ENCODE measurements around the gene VTN. TPM values are rescaled to one million over a fixed set of nuclear protein-coding genes. Genes with fewer than 3 reads are reported as not detected.

The VTN gene
- total RNA-seq, 5 donors from 2014 or later (not counting 1 experiment from before 2014, with no cell fraction given) = 0.50 to 1.9 (median 1.2) TPM

DNA sequence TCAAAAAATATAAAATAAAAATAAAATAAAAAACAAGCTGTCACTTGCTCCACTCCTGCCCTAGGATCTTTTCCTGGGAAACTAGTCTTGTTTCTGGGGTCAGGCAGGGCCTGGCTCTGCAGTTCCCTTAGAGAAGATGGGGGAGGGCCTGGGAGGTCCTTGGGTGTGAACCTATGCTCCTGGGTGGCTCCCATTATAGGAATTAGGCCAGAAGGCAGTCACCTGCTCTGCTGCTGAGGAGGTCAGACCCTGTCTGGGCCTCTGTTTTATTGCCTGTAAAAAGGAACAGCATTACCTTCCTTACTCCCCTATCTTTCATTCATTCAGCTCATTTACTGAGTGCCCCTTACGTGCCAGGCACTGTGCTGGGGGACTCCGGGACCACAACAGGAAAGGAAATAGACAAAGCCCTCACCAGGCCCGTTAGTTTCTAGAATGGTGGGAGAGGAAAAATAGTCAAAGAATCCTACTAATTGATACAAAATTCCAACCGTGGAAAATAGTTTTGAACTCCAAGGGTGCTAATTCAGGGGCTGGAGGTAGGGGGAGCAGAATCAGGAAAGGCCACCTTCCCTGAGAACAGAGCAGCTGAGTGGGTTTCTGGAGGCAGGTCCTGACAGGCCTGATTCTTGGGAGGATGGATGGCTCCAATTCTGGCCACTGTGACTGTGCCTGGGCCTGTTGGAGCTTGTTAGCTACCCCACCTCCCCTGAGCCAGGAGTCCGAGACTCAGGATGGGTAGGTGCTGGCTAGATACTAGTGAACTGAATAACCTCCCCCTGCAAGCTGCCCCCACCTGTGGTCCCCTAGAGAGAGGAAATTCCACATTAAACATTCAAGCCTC is 37.2 kb upstream of the VTN start:
- Histone ChIP-seq H3K9me3 (no peaks in the 10 kb centered on the region), H3K36me3 (ENCODE audit: control insufficient read depth in 2 of 2, extremely low read depth in 1 of 2, insufficient read depth in 1 of 2, low read length in 1 of 2) (no peaks in the 10 kb centered on the region), H3K4me3 (ENCODE audit: control insufficient read depth in 1 of 2, extremely low read depth in 1 of 2, low read length in 1 of 2) (no peak overlapping the region), H3K4me1 (ENCODE audit: control insufficient read depth in 1 of 2, extremely low read depth in 1 of 2, insufficient read depth in 2 of 2, low read length in 2 of 2) (peaks cover 0 to 16% of the 10 kb centered on the region in 2 experiments), H3K27ac (ENCODE audit: low read length) (no peak overlapping the region), H3K27me3 (replicated peaks in 1 of 2; ENCODE audit: control insufficient read depth in 2 of 2, extremely low read depth in 1 of 2, insufficient read depth in 2 of 2, low read length in 1 of 2) (peaks cover 1 to 20% of the 10 kb centered on the region in 2 experiments)
- Mint-ChIP-seq H3K9me3 (no peaks in the 10 kb centered on the region), H3K4me1 (peaks cover 5 to 12% (median 10%) of the 10 kb centered on the region in 3 donors), H3K36me3 (no peaks in the 10 kb centered on the region), H3K27ac (no peak overlapping the region), H3K27me3 (peaks cover 15 to 17% of the 10 kb centered on the region in 2 donors), H3K4me3 (peak overlapping the region in 1 of 3 donors; percentile 21)
- CTCF ChIA-PET = interaction anchor here in 1 of 2 donors (0.9 kb wide), 1 partner anchor 9 kb away, joined by 3 read pairs; no protein-coding TSS in a partner anchor
- DNase-seq (no peak), ATAC-seq (replicated peaks in 1 of 4) (no peak)
- no CpG with 5 or more reads among the region's 5 CpGs for WGBS (ENCODE audit: insufficient coverage)
- POLR2A ChIA-PET = interaction anchor here in 1 of 2 donors (0.5 kb wide), 1 partner anchor 98 kb away, joined by 3 read pairs; no protein-coding TSS in a partner anchor

- H3K9me3 Mint-ChIP-seq = no peaks in the 10 kb centered on the region
- peaks cover 0 to 16% of the 10 kb centered on the region in 2 experiments for H3K4me1 ChIP-seq (ENCODE audit: control insufficient read depth in 1 of 2, extremely low read depth in 1 of 2, insufficient read depth in 2 of 2, low read length in 2 of 2)
- ChIA-PET CTCF (interaction anchor here in 1 of 2 donors (0.9 kb wide), 1 partner anchor 10 kb away, joined by 3 read pairs; no protein-coding TSS in a partner anchor), POLR2A (no interaction called here)
- no peak for DNase-seq
- H3K27ac ChIP-seq (ENCODE audit: low read length) = no peak overlapping the region
- H3K36me3 Mint-ChIP-seq = no peaks in the 10 kb centered on the region
- peak overlapping the region in 1 of 2 donors; percentile 5 for H3K27ac Mint-ChIP-seq
- H3K4me3 Mint-ChIP-seq = peak overlapping the region; percentile 74 to 76 (median 75)
- peaks cover 14 to 15% of the 10 kb centered on the region in 2 donors for H3K27me3 Mint-ChIP-seq
- peak; percentile 14 to 30 (median 20) for ATAC-seq (replicated peaks in 1 of 4)
- H3K4me3 ChIP-seq (ENCODE audit: control insufficient read depth in 1 of 2, extremely low read depth in 1 of 2, low read length in 1 of 2) = peak overlapping the region in 1 of 2 donors; percentile 55
- peaks cover 0 to 20% of the 10 kb centered on the region in 2 experiments for H3K27me3 ChIP-seq (replicated peaks in 1 of 2; ENCODE audit: control insufficient read depth in 2 of 2, extremely low read depth in 1 of 2, insufficient read depth in 2 of 2, low read length in 1 of 2)
- H3K9me3 ChIP-seq = no peaks in the 10 kb centered on the region
- WGBS (ENCODE audit: insufficient coverage) = 47% methylated on average over 8 of the region's 9 CpGs
- peaks cover 5 to 16% (median 12%) of the 10 kb centered on the region in 3 donors for H3K4me1 Mint-ChIP-seq
- H3K36me3 ChIP-seq (ENCODE audit: control insufficient read depth in 2 of 2, extremely low read depth in 1 of 2, insufficient read depth in 1 of 2, low read length in 1 of 2) = no peaks in the 10 kb centered on the region
Observed at GRCh38 chr17:28406473-28406814, 36.3 kb upstream of the VTN start.

GRCh38 chr17:28405632-28406472 is 35.7 kb upstream of the VTN start, which contains the start of gene SLC46A1:
Gene SLC46A1 (minus strand): TSS chr17:28406212. CDS start chr17:28406114, 98 bp downstream.
- H3K36me3 Mint-ChIP-seq = no peaks in the 10 kb centered on the region
- ATAC-seq (replicated peaks in 1 of 4) = peak; percentile 73 to 79 (median 74)
- peak in 13 of 35 experiments; percentile 4 to 34 (median 27) for DNase-seq
- peaks cover 0 to 16% of the 10 kb centered on the region in 2 experiments for H3K4me1 ChIP-seq (ENCODE audit: control insufficient read depth in 1 of 2, extremely low read depth in 1 of 2, insufficient read depth in 2 of 2, low read length in 2 of 2)
- no peaks in the 10 kb centered on the region for H3K36me3 ChIP-seq (ENCODE audit: control insufficient read depth in 2 of 2, extremely low read depth in 1 of 2, insufficient read depth in 1 of 2, low read length in 1 of 2)
- peaks cover 13 to 15% of the 10 kb centered on the region in 2 donors for H3K27me3 Mint-ChIP-seq
- peak within 1 kb of the TSS in 1 of 2 donors; percentile 5 for H3K27ac Mint-ChIP-seq
- CTCF ChIA-PET = no interaction called here
- peaks cover 0 to 20% of the 10 kb centered on the region in 2 experiments for H3K27me3 ChIP-seq (replicated peaks in 1 of 2; ENCODE audit: control insufficient read depth in 2 of 2, extremely low read depth in 1 of 2, insufficient read depth in 2 of 2, low read length in 1 of 2)
- H3K4me1 Mint-ChIP-seq = peaks cover 5 to 16% (median 12%) of the 10 kb centered on the region in 3 donors
- no peak within 1 kb of the TSS for H3K27ac ChIP-seq (ENCODE audit: low read length)
- H3K9me3 ChIP-seq = no peaks in the 10 kb centered on the region
- 2% methylated on average over 67 of the region's 70 CpGs for WGBS (ENCODE audit: insufficient coverage)
- H3K4me3 Mint-ChIP-seq = peak within 1 kb of the TSS; percentile 74 to 76 (median 75)
- no peaks in the 10 kb centered on the region for H3K9me3 Mint-ChIP-seq
- POLR2A ChIA-PET = no interaction called here
- peak within 1 kb of the TSS; percentile 44 to 55 for H3K4me3 ChIP-seq (ENCODE audit: control insufficient read depth in 1 of 2, extremely low read depth in 1 of 2, low read length in 1 of 2)

GRCh38 chr17:28404812-28405570 is 34.9 kb upstream of the VTN start:
- ChIA-PET POLR2A (no interaction called here), CTCF (interaction anchor here in 1 of 2 donors (0.5 kb wide), 1 partner anchor 13 kb away, joined by 3 read pairs; no protein-coding TSS in a partner anchor)
- Mint-ChIP-seq H3K9me3 (no peaks in the 10 kb centered on the region), H3K4me1 (peaks cover 5 to 16% (median 12%) of the 10 kb centered on the region in 3 donors), H3K36me3 (no peaks in the 10 kb centered on the region), H3K27me3 (peaks cover 11 to 15% of the 10 kb centered on the region in 2 donors), H3K27ac (no peak overlapping the region), H3K4me3 (peak overlapping the region; percentile 68 to 75 (median 72))
- Histone ChIP-seq H3K27ac (ENCODE audit: low read length) (no peak overlapping the region), H3K9me3 (no peaks in the 10 kb centered on the region), H3K4me1 (ENCODE audit: control insufficient read depth in 1 of 2, extremely low read depth in 1 of 2, insufficient read depth in 2 of 2, low read length in 2 of 2) (peaks cover 0 to 16% of the 10 kb centered on the region in 2 experiments), H3K27me3 (replicated peaks in 1 of 2; ENCODE audit: control insufficient read depth in 2 of 2, extremely low read depth in 1 of 2, insufficient read depth in 2 of 2, low read length in 1 of 2) (peaks cover 0 to 20% of the 10 kb centered on the region in 2 experiments), H3K4me3 (ENCODE audit: control insufficient read depth in 1 of 2, extremely low read depth in 1 of 2, low read length in 1 of 2) (peak overlapping the region in 1 of 2 donors; percentile 55), H3K36me3 (ENCODE audit: control insufficient read depth in 2 of 2, extremely low read depth in 1 of 2, insufficient read depth in 1 of 2, low read length in 1 of 2) (no peaks in the 10 kb centered on the region)
- ATAC-seq (replicated peaks in 1 of 4) = no peak
- DNase-seq = no peak
- 94% methylated on average over 23 of the region's 33 CpGs for WGBS (ENCODE audit: insufficient coverage)

GRCh38 chr17:28404461-28404811 is 34.3 kb upstream of the VTN start:
- no peak for DNase-seq
- no peak overlapping the region for H3K4me3 ChIP-seq (ENCODE audit: control insufficient read depth in 1 of 2, extremely low read depth in 1 of 2, low read length in 1 of 2)
- H3K36me3 ChIP-seq (ENCODE audit: control insufficient read depth in 2 of 2, extremely low read depth in 1 of 2, insufficient read depth in 1 of 2, low read length in 1 of 2) = no peaks in the 10 kb centered on the region
- no peak overlapping the region for H3K27ac ChIP-seq (ENCODE audit: low read length)
- POLR2A ChIA-PET = no interaction called here
- Mint-ChIP-seq H3K27me3 (peaks cover 11 to 12% of the 10 kb centered on the region in 2 donors), H3K4me1 (peaks cover 5 to 16% (median 12%) of the 10 kb centered on the region in 3 donors), H3K36me3 (no peaks in the 10 kb centered on the region), H3K27ac (no peak overlapping the region), H3K9me3 (no peaks in the 10 kb centered on the region), H3K4me3 (peak overlapping the region; percentile 47 to 75 (median 57))
- CTCF ChIA-PET = interaction anchor here in 1 of 2 donors (0.5 kb wide), 1 partner anchor 13 kb away, joined by 3 read pairs; no protein-coding TSS in a partner anchor
- 94% methylated on average over 5 of the region's 5 CpGs for WGBS (ENCODE audit: insufficient coverage)
- H3K9me3 ChIP-seq = no peaks in the 10 kb centered on the region
- H3K4me1 ChIP-seq (ENCODE audit: control insufficient read depth in 1 of 2, extremely low read depth in 1 of 2, insufficient read depth in 2 of 2, low read length in 2 of 2) = peaks cover 0 to 16% of the 10 kb centered on the region in 2 experiments
- H3K27me3 ChIP-seq (replicated peaks in 1 of 2; ENCODE audit: control insufficient read depth in 2 of 2, extremely low read depth in 1 of 2, insufficient read depth in 2 of 2, low read length in 1 of 2) = peaks cover 0 to 20% of the 10 kb centered on the region in 2 experiments
- no peak for ATAC-seq (replicated peaks in 1 of 4)
